Activated B cell treated with CpG ODN at 0.5 μM for 24 hours (primary cell): Measurements from ENCODE around the gene SLC23A3. TPM values are rescaled to one million over a fixed set of nuclear protein-coding genes. Genes with fewer than 3 reads are reported as not detected.

Experiments used
- ATAC-seq: fragments of 200-7000 bp; cut with Tn5 transposase; one replicate; pipeline ENCODE4 v1.10.0; 2021; ENCODE audit warnings: low read depth, mild to moderate bottlenecking, moderate library complexity
- CTCF ChIA-PET: fragments of 350-600 bp; sonication (Branson Sonifier 250); formaldehyde crosslinking; loops from one replicate; lab custom pipeline; 2021; ENCODE audit warnings: antibody characterized with exemption; lab: Charles Lee
- POLR2A ChIA-PET: fragments of 350-600 bp; sonication (Branson Sonifier 250); formaldehyde crosslinking; loops from one replicate; lab custom pipeline; 2021; ENCODE audit warnings: antibody characterized with exemption; lab: Charles Lee
- DNase-seq: peaks from one replicate; pipeline ENCODE4 v3.0.0; 2022
- H3K27ac Mint-ChIP-seq: one replicate; pipeline ENCODE4 v1.8.0; 2020; ENCODE audit warnings: mixed read lengths
- H3K27me3 Mint-ChIP-seq: one replicate; pipeline ENCODE4 v1.8.0; 2021; ENCODE audit warnings: mixed read lengths
- H3K36me3 Mint-ChIP-seq: one replicate; pipeline ENCODE4 v1.8.0; 2021; ENCODE audit warnings: low read depth, mixed read lengths
- H3K4me1 Mint-ChIP-seq: one replicate; pipeline ENCODE4 v1.8.0; 2021; ENCODE audit warnings: mixed read lengths
- H3K4me3 Mint-ChIP-seq: one replicate; pipeline ENCODE4 v1.8.0; 2020; ENCODE audit warnings: mild to moderate bottlenecking, mixed read lengths
- H3K9me3 Mint-ChIP-seq: one replicate; pipeline ENCODE4 v1.8.0; 2020; ENCODE audit warnings: mixed read lengths
- intact Hi-C: fragments of 100-400 bp; cut with micrococcal nuclease; formaldehyde crosslinking; loops from one replicate; pipeline ENCODE4 v1.15.1; 2024
- total RNA-seq: library from RNA; stranded (reverse); gene quantifications from 2 replicates; pipeline ENCODE4 v1.2.3, GENCODE V29; 2022
- TF ChIP-seq, protein P1 (sequence below): fragments of 200-600 bp; IDR thresholded peaks from one replicate; pipeline ENCODE4 v1.8.0; 2022; ENCODE audit warnings: antibody characterized with exemption, mild to moderate bottlenecking

The SLC23A3 gene
- total RNA-seq, 1 donor from 2014 or later = 4.9 TPM

DNA sequence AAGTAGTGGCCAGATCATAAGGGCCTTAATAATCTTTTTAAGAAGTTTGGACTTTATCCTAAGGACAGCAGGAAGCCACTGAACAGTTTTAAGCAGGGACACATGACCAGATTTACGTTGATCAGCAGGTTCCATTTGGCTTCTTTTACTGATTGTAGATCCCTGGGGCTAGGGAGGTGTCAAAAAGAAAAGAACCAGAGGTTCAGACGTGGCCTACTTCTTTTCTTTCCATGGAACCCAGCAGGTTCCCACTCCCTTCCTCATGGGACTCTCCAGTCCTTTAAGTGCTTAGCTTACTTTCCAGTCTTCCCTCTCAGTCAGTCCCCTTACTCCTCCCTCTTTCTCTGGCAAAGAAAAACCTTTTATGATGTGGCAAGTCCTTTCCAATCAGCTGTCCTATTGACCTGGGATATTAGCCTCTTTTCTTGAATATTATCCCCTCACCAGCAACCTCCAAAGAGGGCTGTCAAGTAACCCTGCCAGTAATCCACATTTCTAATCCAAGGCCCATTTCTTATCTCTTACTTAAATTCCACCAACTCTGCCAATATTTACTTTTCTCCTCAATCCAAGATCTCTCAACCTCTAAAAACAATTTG, 42.7 kb downstream of the SLC23A3 start:
- Mint-ChIP-seq H3K27ac (no peak overlapping the region), H3K9me3 (no peaks in the 10 kb centered on the region), H3K4me1 (no peaks in the 10 kb centered on the region), H3K36me3 (peaks cover 39% of the 10 kb centered on the region), H3K4me3 (no peak overlapping the region), H3K27me3 (no peaks in the 10 kb centered on the region)
- intact Hi-C loops = no loop called here
- CTCF ChIA-PET = no interaction called here
- no peak for ATAC-seq
- TF ChIP-seq, protein P1, sequence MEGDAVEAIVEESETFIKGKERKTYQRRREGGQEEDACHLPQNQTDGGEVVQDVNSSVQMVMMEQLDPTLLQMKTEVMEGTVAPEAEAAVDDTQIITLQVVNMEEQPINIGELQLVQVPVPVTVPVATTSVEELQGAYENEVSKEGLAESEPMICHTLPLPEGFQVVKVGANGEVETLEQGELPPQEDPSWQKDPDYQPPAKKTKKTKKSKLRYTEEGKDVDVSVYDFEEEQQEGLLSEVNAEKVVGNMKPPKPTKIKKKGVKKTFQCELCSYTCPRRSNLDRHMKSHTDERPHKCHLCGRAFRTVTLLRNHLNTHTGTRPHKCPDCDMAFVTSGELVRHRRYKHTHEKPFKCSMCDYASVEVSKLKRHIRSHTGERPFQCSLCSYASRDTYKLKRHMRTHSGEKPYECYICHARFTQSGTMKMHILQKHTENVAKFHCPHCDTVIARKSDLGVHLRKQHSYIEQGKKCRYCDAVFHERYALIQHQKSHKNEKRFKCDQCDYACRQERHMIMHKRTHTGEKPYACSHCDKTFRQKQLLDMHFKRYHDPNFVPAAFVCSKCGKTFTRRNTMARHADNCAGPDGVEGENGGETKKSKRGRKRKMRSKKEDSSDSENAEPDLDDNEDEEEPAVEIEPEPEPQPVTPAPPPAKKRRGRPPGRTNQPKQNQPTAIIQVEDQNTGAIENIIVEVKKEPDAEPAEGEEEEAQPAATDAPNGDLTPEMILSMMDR = no peak
- POLR2A ChIA-PET = no interaction called here
- no peak for DNase-seq

DNA sequence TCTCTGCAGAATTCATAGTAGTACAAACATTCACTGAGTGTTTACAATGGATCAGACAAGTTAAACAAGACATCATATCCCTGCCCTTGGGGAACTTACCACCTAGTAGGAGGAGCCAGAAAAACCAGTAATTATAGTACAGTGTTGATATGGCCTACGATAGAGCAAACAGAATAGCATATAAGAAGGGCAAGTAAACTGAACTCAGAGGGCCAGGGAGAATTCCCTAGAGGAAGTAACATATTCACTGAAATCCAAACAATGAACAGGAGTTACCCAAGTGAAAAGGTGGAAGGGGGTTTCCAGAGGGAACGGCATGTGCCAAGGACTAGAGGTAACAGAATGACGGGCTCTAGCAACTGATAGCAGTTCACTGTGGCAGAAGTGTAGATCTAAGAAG, 43.3 kb downstream of the SLC23A3 start:
- DNase-seq = no peak
- Mint-ChIP-seq H3K27me3 (no peaks in the 10 kb centered on the region), H3K9me3 (no peaks in the 10 kb centered on the region), H3K36me3 (peaks cover 40% of the 10 kb centered on the region), H3K4me1 (no peaks in the 10 kb centered on the region), H3K27ac (no peak overlapping the region), H3K4me3 (no peak overlapping the region)
- ChIA-PET POLR2A (no interaction called here), CTCF (no interaction called here)
- ATAC-seq = no peak
- TF ChIP-seq, protein P1 = no peak
- intact Hi-C loops = no loop called here

DNA sequence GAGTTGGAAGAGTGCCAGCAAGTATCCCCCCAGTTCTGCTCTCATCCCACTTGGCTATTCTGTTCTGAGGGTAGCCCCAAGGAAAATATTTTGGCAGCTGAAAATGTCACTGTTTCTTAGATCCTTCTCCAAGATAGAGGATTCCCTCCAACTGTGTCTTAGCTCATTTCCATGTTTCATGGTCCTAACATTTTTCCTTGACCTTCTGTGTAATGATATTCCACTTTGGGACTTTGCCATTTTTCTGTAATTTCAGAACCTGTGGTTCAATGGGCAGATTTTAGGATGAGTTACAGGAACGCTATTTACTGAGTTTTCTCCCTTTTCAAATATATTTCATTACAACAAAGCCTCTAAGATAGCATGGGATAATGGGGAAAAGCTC, 44.0 kb downstream of the SLC23A3 start:
- CTCF ChIA-PET = no interaction called here
- intact Hi-C loops = no loop called here
- H3K27ac Mint-ChIP-seq = no peak overlapping the region

GRCh38 chr2:219125225-219125885, 44.5 kb downstream of the SLC23A3 start:
- H3K9me3 Mint-ChIP-seq = no peaks in the 10 kb centered on the region
- no peaks in the 10 kb centered on the region for H3K27me3 Mint-ChIP-seq
- no peaks in the 10 kb centered on the region for H3K4me1 Mint-ChIP-seq
- peaks cover 32% of the 10 kb centered on the region for H3K36me3 Mint-ChIP-seq
- no peak overlapping the region for H3K4me3 Mint-ChIP-seq
- POLR2A ChIA-PET = no interaction called here
- no peak for ATAC-seq
- no peak overlapping the region for H3K27ac Mint-ChIP-seq
- CTCF ChIA-PET = no interaction called here
- no peak for DNase-seq
- intact Hi-C loops = no loop called here
- TF ChIP-seq, protein P1 = no peak

More for the DNA sequence above, 44.0 kb downstream of the SLC23A3 start:
- no peak for DNase-seq
- H3K9me3 Mint-ChIP-seq = no peaks in the 10 kb centered on the region
- TF ChIP-seq, protein P1 = no peak
- ATAC-seq = no peak
- H3K36me3 Mint-ChIP-seq = peaks cover 36% of the 10 kb centered on the region
- H3K27me3 Mint-ChIP-seq = no peaks in the 10 kb centered on the region
- POLR2A ChIA-PET = no interaction called here
- H3K4me3 Mint-ChIP-seq = no peak overlapping the region
- H3K4me1 Mint-ChIP-seq = no peaks in the 10 kb centered on the region

DNA sequence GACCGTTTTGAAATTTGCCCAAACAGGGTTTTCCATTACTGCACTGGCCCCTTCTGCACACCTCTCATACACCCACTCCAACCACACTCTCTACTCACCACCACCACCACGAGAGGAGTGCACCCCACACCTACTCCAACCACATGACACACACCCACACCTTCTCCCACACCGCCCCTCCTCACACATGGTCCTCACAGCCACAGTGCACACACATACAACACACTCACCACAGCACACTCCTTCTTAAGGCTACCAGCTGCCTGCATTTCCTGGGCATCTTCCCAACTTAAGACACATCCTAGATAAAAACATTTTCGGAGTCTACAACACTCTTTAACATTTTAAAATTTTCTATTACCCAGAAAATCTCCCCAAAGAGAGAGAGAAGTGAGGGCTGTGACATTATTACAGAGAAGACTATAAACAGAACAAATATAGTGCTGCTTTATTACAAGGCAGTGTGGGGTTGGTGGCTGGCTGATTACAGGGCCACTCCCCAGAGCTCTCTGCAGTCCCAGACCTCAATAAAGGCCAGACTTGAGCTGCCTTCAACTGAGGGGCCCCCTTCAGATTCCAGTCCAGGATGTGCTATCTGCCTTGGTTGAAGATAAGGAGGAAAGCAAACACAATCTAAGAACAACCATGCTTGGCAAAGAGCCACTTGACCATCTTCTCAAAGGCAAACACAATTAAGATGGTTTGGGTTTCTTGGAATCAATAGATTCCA, 45.3 kb downstream of the SLC23A3 start:
- intact Hi-C loops = no loop called here
- CTCF ChIA-PET = interaction anchor here (0.5 to 3.6 kb wide), 2 partner anchors 51 to 67 kb away, joined by 3 to 11 read pairs; no protein-coding TSS in a partner anchor
- no peak for ATAC-seq
- peaks cover 28% of the 10 kb centered on the region for H3K36me3 Mint-ChIP-seq
- TF ChIP-seq, protein P1 = no peak
- POLR2A ChIA-PET = no interaction called here
- H3K27ac Mint-ChIP-seq = no peak overlapping the region
- no peaks in the 10 kb centered on the region for H3K9me3 Mint-ChIP-seq
- H3K4me1 Mint-ChIP-seq = no peaks in the 10 kb centered on the region
- no peaks in the 10 kb centered on the region for H3K27me3 Mint-ChIP-seq
- no peak overlapping the region for H3K4me3 Mint-ChIP-seq
- DNase-seq = no peak
